ENCODE results near the gene PLXNB2.

The PLXNB2 gene

DNA sequence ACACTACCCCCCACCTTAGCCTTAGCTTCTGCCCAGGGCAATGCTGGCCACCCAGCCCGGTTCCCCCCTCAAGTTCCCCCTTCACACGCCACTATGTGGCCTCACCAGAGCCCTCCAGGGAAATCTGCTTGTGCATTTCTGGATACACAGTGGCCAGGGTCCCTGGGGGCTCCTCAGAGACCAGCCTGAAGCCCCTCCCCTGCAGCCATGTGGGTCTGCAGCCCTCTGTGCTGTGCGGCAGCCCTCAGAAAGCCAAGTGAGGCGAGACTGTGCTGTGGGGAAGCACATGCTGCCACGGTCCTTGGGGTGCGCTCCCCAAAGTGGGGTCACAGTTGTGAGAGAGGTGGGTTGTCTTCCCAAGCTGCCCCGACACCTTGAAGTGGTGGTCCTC lies 2.1 kb upstream of the PLXNB2 start:
- no peak for DNase-seq
- no peak overlapping the region for H3K27ac Mint-ChIP-seq
- no peaks in the 10 kb centered on the region for H3K9me3 Mint-ChIP-seq
- H3K36me3 Mint-ChIP-seq (ENCODE audit: low read depth): no peaks in the 10 kb centered on the region
- peaks cover 17% of the 10 kb centered on the region for H3K4me1 Mint-ChIP-seq (ENCODE audit: low read depth)
- H3K4me3 Mint-ChIP-seq: no peak overlapping the region
- H3K27me3 Mint-ChIP-seq: peaks cover 21% of the 10 kb centered on the region

DNA sequence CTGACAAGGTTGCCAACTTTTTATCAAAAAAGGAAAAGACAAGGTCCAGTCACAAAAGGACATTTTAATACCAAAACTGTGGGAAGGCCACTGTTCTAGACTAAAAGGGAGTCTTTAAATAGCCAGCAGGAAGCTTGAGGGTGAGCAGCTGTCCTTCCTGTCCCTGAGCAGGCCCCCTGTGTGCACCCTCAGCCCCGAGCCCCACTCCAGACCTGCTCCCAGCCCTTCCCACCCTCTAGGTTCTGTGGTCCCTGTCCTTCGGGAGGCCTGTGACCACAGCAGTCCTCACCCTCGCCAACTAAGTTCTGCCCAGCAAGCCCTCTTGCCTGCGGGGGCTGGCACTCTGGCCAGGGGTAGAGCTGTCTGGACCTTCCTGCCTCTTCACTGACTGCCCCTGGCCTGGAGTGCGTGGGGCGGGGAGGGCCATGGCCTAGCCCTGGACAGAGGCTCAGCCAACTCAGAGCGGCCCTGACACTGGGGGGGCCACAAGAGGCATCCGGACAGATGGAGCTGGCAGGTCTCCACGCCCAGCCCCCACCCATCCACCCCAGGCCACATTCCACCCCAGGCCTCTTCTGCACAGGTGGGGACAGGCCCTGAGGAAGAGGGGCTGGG lies 1.6 kb upstream of the PLXNB2 start:
- Mint-ChIP-seq H3K27ac (no peak overlapping the region), H3K27me3 (peaks cover 25% of the 10 kb centered on the region), H3K9me3 (no peaks in the 10 kb centered on the region), H3K36me3 (ENCODE audit: low read depth) (no peaks in the 10 kb centered on the region), H3K4me3 (no peak overlapping the region), H3K4me1 (ENCODE audit: low read depth) (peaks cover 12% of the 10 kb centered on the region)
- no peak for DNase-seq

DNA sequence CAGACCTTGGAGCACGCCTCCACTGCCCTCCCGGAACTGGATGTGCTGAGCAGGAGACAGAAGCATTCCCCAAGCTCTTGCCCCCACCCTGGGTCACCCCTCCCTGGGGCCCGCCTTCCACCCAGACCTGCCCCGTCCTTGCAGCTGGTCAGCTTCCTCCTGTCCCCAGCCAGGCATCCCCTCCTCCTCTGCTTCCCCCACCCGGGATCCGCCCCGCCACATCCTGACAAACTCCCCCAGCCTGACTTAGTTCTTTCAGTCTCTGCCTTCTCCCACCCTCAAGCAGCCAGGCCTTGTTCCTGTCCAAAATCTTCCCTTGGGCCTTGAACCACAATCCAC lies 1.1 kb upstream of the PLXNB2 start:
- H3K27ac Mint-ChIP-seq: no peak overlapping the region
- no peak for DNase-seq
- H3K36me3 Mint-ChIP-seq (ENCODE audit: low read depth): no peaks in the 10 kb centered on the region
- no peak overlapping the region for H3K4me3 Mint-ChIP-seq
- H3K4me1 Mint-ChIP-seq (ENCODE audit: low read depth): peaks cover 7% of the 10 kb centered on the region
- H3K9me3 Mint-ChIP-seq: no peaks in the 10 kb centered on the region
- peaks cover 27% of the 10 kb centered on the region for H3K27me3 Mint-ChIP-seq

DNA sequence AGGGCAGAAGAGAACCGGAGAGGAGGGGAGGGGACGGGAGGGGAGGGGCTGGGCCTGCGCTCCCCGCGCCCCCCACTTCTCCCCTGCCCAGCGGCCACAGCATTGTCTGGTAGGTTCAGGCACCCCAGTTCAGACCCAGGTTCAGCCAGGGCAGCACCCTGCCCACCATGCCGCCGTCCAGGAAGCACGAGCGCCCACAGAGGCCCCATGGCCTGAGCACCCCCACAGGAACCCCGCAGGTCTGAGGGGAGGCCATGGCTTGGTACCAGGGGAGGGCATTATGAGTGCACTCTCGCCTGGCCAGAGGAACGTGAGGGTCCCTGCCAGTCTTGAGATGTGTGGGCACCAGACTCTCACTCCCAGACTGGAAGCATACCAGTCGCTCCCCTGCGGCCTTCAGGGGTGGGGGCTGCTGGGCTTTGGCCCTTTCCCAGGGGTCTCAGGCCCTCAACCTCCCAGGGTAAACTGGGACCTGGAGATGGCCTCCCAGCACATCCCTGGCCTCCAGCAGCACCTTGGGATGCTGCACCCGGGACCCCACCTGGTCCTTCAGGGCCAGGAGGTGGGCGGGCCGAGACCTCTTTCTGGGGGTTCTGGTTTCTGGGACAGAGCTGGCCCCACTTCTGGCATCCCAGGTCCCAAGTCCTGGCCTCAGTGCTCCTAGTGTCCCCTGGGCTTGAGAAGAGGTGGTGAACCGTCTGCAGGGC lies 597 bp upstream of the PLXNB2 start:
- Mint-ChIP-seq H3K27me3 (peaks cover 30% of the 10 kb centered on the region), H3K36me3 (ENCODE audit: low read depth) (no peaks in the 10 kb centered on the region), H3K9me3 (no peaks in the 10 kb centered on the region), H3K4me1 (ENCODE audit: low read depth) (peaks cover 6% of the 10 kb centered on the region), H3K4me3 (no peak overlapping the region), H3K27ac (no peak overlapping the region)
- no peak for DNase-seq

- no peak for DNase-seq
- no peaks in the 10 kb centered on the region for H3K36me3 Mint-ChIP-seq (ENCODE audit: low read depth)
- peaks cover 6% of the 10 kb centered on the region for H3K4me1 Mint-ChIP-seq (ENCODE audit: low read depth)
- H3K27ac Mint-ChIP-seq: no peak overlapping the region
- H3K4me3 Mint-ChIP-seq: peak overlapping the region; percentile 60
- H3K9me3 Mint-ChIP-seq: no peaks in the 10 kb centered on the region
- H3K27me3 Mint-ChIP-seq: peaks cover 40% of the 10 kb centered on the region
Observed at GRCh38 chr22:50305923-50306566, 1.4 kb downstream of the PLXNB2 start.

DNA sequence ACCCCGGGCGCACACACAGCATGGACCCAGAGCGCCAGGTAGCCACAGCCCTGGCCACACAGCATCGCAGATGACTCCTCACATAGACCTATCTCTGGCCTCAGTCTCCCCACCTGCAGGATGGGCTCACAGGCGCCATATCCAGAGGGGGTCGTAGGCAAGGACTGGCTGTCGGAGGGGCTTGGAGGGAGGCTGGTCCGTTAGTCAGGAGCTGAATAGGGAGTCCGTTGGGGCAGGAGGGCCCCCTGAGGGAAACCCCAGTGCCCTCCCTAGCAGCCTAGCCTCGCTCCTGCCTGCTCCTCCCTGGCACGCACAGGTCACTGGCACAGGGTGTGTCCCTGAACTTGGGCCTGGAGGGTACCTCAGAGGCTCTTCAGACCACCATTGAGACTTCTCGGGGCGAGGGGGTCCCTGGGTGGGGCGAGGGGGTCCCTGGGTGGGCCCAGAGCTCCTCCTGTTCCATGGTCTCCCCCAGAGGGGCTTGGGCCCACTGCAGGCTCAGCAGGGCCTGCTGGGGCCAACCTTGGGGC lies 2.0 kb downstream of the PLXNB2 start:
- Mint-ChIP-seq H3K4me3 (no peak overlapping the region), H3K27me3 (peaks cover 42% of the 10 kb centered on the region), H3K27ac (no peak overlapping the region), H3K9me3 (no peaks in the 10 kb centered on the region), H3K4me1 (ENCODE audit: low read depth) (peaks cover 6% of the 10 kb centered on the region), H3K36me3 (ENCODE audit: low read depth) (no peaks in the 10 kb centered on the region)
- no peak for DNase-seq

- H3K27ac Mint-ChIP-seq: no peak overlapping the region
- H3K36me3 Mint-ChIP-seq (ENCODE audit: low read depth): no peaks in the 10 kb centered on the region
- peaks cover 42% of the 10 kb centered on the region for H3K27me3 Mint-ChIP-seq
- H3K4me1 Mint-ChIP-seq (ENCODE audit: low read depth): peaks cover 6% of the 10 kb centered on the region
- DNase-seq: no peak
- H3K4me3 Mint-ChIP-seq: no peak overlapping the region
- H3K9me3 Mint-ChIP-seq: no peaks in the 10 kb centered on the region
Observed at GRCh38 chr22:50304528-50305392, 2.7 kb downstream of the PLXNB2 start.

DNA sequence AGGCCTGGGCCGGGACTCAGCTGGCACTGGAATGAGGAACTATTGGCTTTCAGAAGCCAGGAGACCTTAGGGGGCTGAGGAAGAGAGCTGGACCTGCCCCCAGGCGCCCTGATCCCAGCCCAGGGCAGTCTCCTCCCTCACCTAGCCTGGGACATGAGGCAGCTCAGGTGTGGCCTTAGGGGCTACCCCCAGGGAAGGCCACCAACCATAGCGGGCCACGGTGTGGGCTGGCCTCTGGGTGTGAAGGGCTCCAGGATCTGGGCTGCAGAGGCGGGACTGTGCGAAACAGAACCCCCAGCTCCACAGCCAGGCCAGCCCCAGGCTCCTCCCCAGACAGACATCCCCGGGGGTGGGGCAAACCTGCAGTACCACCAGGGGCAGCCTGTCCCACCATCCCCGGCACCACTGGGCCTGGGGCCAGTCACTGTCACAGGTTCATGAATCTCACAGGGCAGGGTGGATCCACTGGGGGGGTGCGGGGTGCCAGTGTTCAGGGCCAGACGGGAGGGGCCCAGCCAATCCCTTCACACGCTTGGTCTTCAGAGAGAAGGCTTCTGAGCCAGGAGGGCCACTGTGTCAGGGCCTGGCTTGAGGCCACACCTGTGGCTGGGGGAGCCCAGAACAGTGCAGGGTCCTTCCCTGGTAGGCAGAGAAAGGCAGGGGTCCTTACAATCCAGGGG lies 3.5 kb downstream of the PLXNB2 start:
- no peak overlapping the region for H3K27ac Mint-ChIP-seq
- no peaks in the 10 kb centered on the region for H3K36me3 Mint-ChIP-seq (ENCODE audit: low read depth)
- H3K4me3 Mint-ChIP-seq: no peak overlapping the region

GRCh38 chr22:50303515-50303847 lies 4.0 kb downstream of the PLXNB2 start:
- no peak for DNase-seq
- Mint-ChIP-seq H3K9me3 (no peaks in the 10 kb centered on the region), H3K27ac (no peak overlapping the region), H3K36me3 (ENCODE audit: low read depth) (no peaks in the 10 kb centered on the region), H3K4me3 (no peak overlapping the region), H3K27me3 (peaks cover 44% of the 10 kb centered on the region), H3K4me1 (ENCODE audit: low read depth) (peaks cover 6% of the 10 kb centered on the region)

More for the DNA sequence above, 3.5 kb downstream of the PLXNB2 start:
- DNase-seq: no peak
- Mint-ChIP-seq H3K9me3 (no peaks in the 10 kb centered on the region), H3K4me1 (ENCODE audit: low read depth) (peaks cover 6% of the 10 kb centered on the region), H3K27me3 (peaks cover 43% of the 10 kb centered on the region)

- no peak for DNase-seq
- no peaks in the 10 kb centered on the region for H3K9me3 Mint-ChIP-seq
- no peak overlapping the region for H3K4me3 Mint-ChIP-seq
- peaks cover 6% of the 10 kb centered on the region for H3K4me1 Mint-ChIP-seq (ENCODE audit: low read depth)
- H3K36me3 Mint-ChIP-seq (ENCODE audit: low read depth): no peaks in the 10 kb centered on the region
- H3K27ac Mint-ChIP-seq: no peak overlapping the region
- H3K27me3 Mint-ChIP-seq: peaks cover 51% of the 10 kb centered on the region
Observed at GRCh38 chr22:50302564-50302963, 4.9 kb downstream of the PLXNB2 start.

- Mint-ChIP-seq H3K9me3 (no peaks in the 10 kb centered on the region), H3K27me3 (peaks cover 55% of the 10 kb centered on the region), H3K4me3 (no peak overlapping the region), H3K27ac (no peak overlapping the region), H3K36me3 (ENCODE audit: low read depth) (no peaks in the 10 kb centered on the region), H3K4me1 (ENCODE audit: low read depth) (peaks cover 6% of the 10 kb centered on the region)
- DNase-seq: no peak
Observed at GRCh38 chr22:50302041-50302541, 5.4 kb downstream of the PLXNB2 start.

DNA sequence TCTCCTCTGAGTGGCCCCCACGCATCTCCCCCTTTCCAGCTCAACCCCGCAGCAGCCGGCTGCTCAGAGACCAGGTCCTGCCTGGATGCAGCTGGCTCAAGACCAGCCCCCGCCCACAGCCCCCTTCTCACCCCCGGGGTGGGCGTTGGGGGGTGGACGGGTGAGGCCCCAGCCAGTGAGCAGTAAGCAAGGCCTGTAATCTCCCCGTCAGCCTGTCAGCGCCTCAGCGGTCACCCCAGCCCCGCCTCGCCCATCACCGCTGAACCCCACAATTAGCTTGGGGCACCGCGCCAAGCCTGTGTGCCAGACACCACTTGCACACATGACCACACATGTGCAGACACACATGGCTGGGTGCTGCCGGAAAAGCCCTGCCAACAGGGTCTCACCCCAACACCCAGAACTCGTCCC lies 5.9 kb downstream of the PLXNB2 start:
- H3K27me3 Mint-ChIP-seq: peaks cover 55% of the 10 kb centered on the region
- H3K36me3 Mint-ChIP-seq (ENCODE audit: low read depth): no peaks in the 10 kb centered on the region
- no peaks in the 10 kb centered on the region for H3K9me3 Mint-ChIP-seq
- no peak overlapping the region for H3K4me3 Mint-ChIP-seq
- H3K4me1 Mint-ChIP-seq (ENCODE audit: low read depth): peaks cover 6% of the 10 kb centered on the region
- H3K27ac Mint-ChIP-seq: no peak overlapping the region
- no peak for DNase-seq

GRCh38 chr22:50300620-50301257 lies 6.7 kb downstream of the PLXNB2 start:
- Mint-ChIP-seq H3K4me1 (ENCODE audit: low read depth) (no peaks in the 10 kb centered on the region), H3K27me3 (peaks cover 49% of the 10 kb centered on the region), H3K36me3 (ENCODE audit: low read depth) (no peaks in the 10 kb centered on the region), H3K27ac (no peak overlapping the region), H3K4me3 (no peak overlapping the region), H3K9me3 (no peaks in the 10 kb centered on the region)
- DNase-seq: no peak
